K562 (cell line): ENCODE results near the gene RASGRP2. TPM values are rescaled to one million over a fixed set of nuclear protein-coding genes. Genes with fewer than 3 reads are reported as not detected.
A peak's percentile ranks its signal among the peaks of the same experiment; 100 is the strongest.

Experiments used
- BMI1 ChIP-seq: fragments of 150-350 bp; IDR thresholded peaks from 2 replicates; pipeline ENCODE4 v1.6.1; 2014; ENCODE audit warnings: low read length
- CEBPB ChIP-seq: fragments of 450-650 bp; IDR thresholded peaks from 2 replicates; pipeline ENCODE4 v1.6.1; 2016; ENCODE audit warnings: missing genetic modification characterization, missing compliant biosample characterization
- CHD2 ChIP-seq: IDR thresholded peaks from 2 replicates; pipeline ENCODE4 v1.6.1; 2011; ENCODE audit warnings: low read depth, low read length
- FOXA1 ChIP-seq: fragments of 450-650 bp; IDR thresholded peaks from 2 replicates; pipeline ENCODE4 v1.6.1; 2016; ENCODE audit warnings: mild to moderate bottlenecking, borderline replicate concordance
- KDM5B ChIP-seq: fragments of 200-600 bp; sonication (generic); IDR thresholded peaks from 2 replicates; pipeline ENCODE4 v1.6.1; 2012; ENCODE audit warnings: low read depth, mild to moderate bottlenecking, moderate library complexity, low read length, control low read depth, inconsistent platforms; ENCODE audit not compliant: insufficient replicate concordance
- MED1 ChIP-seq: sonication (generic); formaldehyde crosslinking; IDR thresholded peaks from 2 replicates; pipeline ENCODE4 v1.8.1; 2023; ENCODE audit warnings: missing genetic modification reagents, borderline replicate concordance
- MYC ChIP-seq, 2 experiments: fragments of 250-450 bp in 1 of 2; sonication (Bioruptor Pico) in 1 of 2; IDR thresholded peaks; 2 replicates each; pipeline versions ENCODE4 v1.5.1 to v1.6.1; 2012 to 2021; ENCODE audit warnings: low read depth in 2 of 2, borderline replicate concordance in 1 of 2, improper control_type of control experiment in 1 of 2, low read length in 1 of 2, mild to moderate bottlenecking in 1 of 2, moderate library complexity in 1 of 2
- PCBP1 ChIP-seq: fragments of 200-400 bp; formaldehyde crosslinking; IDR thresholded peaks from 2 replicates; pipeline ENCODE4 v1.6.1; 2018; ENCODE audit warnings: mild to moderate bottlenecking, low read depth, low read length; ENCODE audit not compliant: poor library complexity, severe bottlenecking
- POLR3G ChIP-seq: IDR thresholded peaks from 2 replicates; pipeline ENCODE4 v1.6.1; 2011; ENCODE audit not compliant: insufficient read length, insufficient replicate concordance; ENCODE audit errors: extremely low read depth
- RHOXF2B ChIP-seq: fragments of 250-450 bp; sonication (Bioruptor Pico); conservative IDR thresholded peaks from 2 replicates; pipeline ENCODE4 v1.5.1; 2021
- RUNX1 ChIP-seq: sonication (generic); IDR thresholded peaks from 2 replicates; pipeline ENCODE4 v1.6.1; 2016; ENCODE audit warnings: antibody characterized with exemption, low read depth
- SUPT5H ChIP-seq: fragments of 450-650 bp; IDR thresholded peaks from 2 replicates; pipeline ENCODE4 v1.6.1; 2016
- TFAP4 ChIP-seq: sonication (generic); formaldehyde crosslinking; IDR thresholded peaks from 2 replicates; pipeline ENCODE4 v1.8.0; 2022; ENCODE audit warnings: missing genetic modification reagents, mild to moderate bottlenecking, moderate library complexity, borderline replicate concordance
- TRIM25 ChIP-seq: fragments of 450-650 bp; IDR thresholded peaks from 2 replicates; pipeline ENCODE4 v1.7.0; 2016; ENCODE audit warnings: borderline replicate concordance
- XRCC4 ChIP-seq: IDR thresholded peaks from one replicate; pipeline ENCODE4 v1.6.1; 2011; ENCODE audit not compliant: insufficient read depth, insufficient read length; ENCODE audit errors: extremely low read depth
- YY1 ChIP-seq, 3 experiments: IDR thresholded peaks; 2 replicates each; pipeline ENCODE4 v1.6.1; 2011; ENCODE audit warnings: low read length in 2 of 3, mild to moderate bottlenecking in 2 of 3, moderate library complexity in 2 of 3, borderline replicate concordance in 1 of 3, control low read depth in 1 of 3, low read depth in 1 of 3; ENCODE audit not compliant: insufficient read depth in 3 of 3, insufficient replicate concordance in 2 of 3, control insufficient read depth in 1 of 3, insufficient read length in 1 of 3; ENCODE audit errors: extremely low read depth in 1 of 3
- ZKSCAN8 ChIP-seq: fragments of 200-800 bp; sonication (Bioruptor generic); IDR thresholded peaks from 2 replicates; pipeline ENCODE4 v1.6.1; 2016; ENCODE audit warnings: missing genetic modification characterization, missing compliant biosample characterization
- ZNF121 ChIP-seq: sonication (generic); formaldehyde crosslinking; conservative IDR thresholded peaks from 2 replicates; pipeline ENCODE4 v1.8.0; 2022; ENCODE audit warnings: missing genetic modification reagents
- ZNF277 ChIP-seq: fragments of 250-450 bp; sonication (Bioruptor Pico); IDR thresholded peaks from 2 replicates; pipeline ENCODE4 v1.8.0; 2022; ENCODE audit warnings: inconsistent platforms, mild to moderate bottlenecking, moderate library complexity, borderline replicate concordance
- ZNF431 ChIP-seq: sonication (generic); formaldehyde crosslinking; IDR thresholded peaks from 2 replicates; pipeline ENCODE4 v1.8.0; 2022; ENCODE audit warnings: mild to moderate bottlenecking, missing genetic modification reagents
- ZNF561 ChIP-seq: fragments of 450-650 bp; formaldehyde crosslinking; conservative IDR thresholded peaks from 2 replicates; pipeline ENCODE4 v1.4.0; 2020; ENCODE audit warnings: mild to moderate bottlenecking, moderate library complexity
- ZNF583 ChIP-seq: fragments of 250-450 bp; sonication (Bioruptor Pico); IDR thresholded peaks from 2 replicates; pipeline ENCODE4 v1.4.0; 2020
- polyA plus RNA-seq, 8 experiments: library from polyadenylated mRNA; depleted of rRNA in 4 of 8; stranded (reverse) in 5 of 8; unstranded in 3 of 8; fragments of >200 nt; fragmentation: Nextera tagmentation in 2 of 8; fragmentation: Illumina TruSeq in 1 of 8; extraction: Ambion mirVana in 2 of 8; extraction: Trizol in 1 of 8; gene quantifications; 2 replicates each; pipeline versions ENCODE4 v1.2.1 to v1.2.3, GENCODE V29; 2011 to 2014; ENCODE audit warnings: inconsistent platforms in 1 of 8, missing spikeins in 1 of 8
- total RNA-seq, 7 experiments: library from RNA; depleted of rRNA in 6 of 7; stranded (reverse); fragments of >200 nt in 6 of 7; fragmentation: Illumina TruSeq in 2 of 7; extraction: Trizol in 2 of 7; gene quantifications; 2 replicates each; pipeline versions ENCODE4 v1.2.1 to v1.2.3, GENCODE V29; 2011 to 2021; ENCODE audit warnings: low replicate concordance in 1 of 7

The RASGRP2 gene
- total and polyA plus RNA-seq, 9 of the 15 experiments (the other 6 are each of a cell fraction or from before 2014, with no cell fraction given), result 0.87 to 22.7 (median 5.5) TPM

- no peak for TF ChIP-seq ZNF583 (CRISPR knock-in tag)
- TF ChIP-seq BMI1, result no peak
- TF ChIP-seq ZNF121 (CRISPR knock-in tag), result no peak
- no peak for TF ChIP-seq ZNF561 (CRISPR knock-in tag)
- no peak for TF ChIP-seq POLR3G
- no peak for TF ChIP-seq KDM5B
- TF ChIP-seq PCBP1, result peak; percentile 18
- TF ChIP-seq RUNX1, result no peak
- peak in 2 of 3 experiments; percentile 44 to 52 for TF ChIP-seq YY1 (IDR thresholded peaks at IDR 0.05; ENCODE audit: borderline replicate concordance in 1 of 3, control insufficient read depth in 1 of 3, extremely low read depth in 1 of 3, insufficient read depth in 3 of 3, insufficient read length in 1 of 3, insufficient replicate concordance in 2 of 3, low read depth in 1 of 3, low read length in 2 of 3)
- no peak for TF ChIP-seq TRIM25
- TF ChIP-seq MED1, result no peak
- TF ChIP-seq XRCC4, result no peak
- no peak for TF ChIP-seq FOXA1
- TF ChIP-seq SUPT5H, result no peak
- TF ChIP-seq MYC (IDR thresholded peaks at IDR 0.05; ENCODE audit: low read depth, low read length), result no peak
- no peak for TF ChIP-seq MYC (CRISPR knock-in tag; IDR thresholded peaks at IDR 0.05; ENCODE audit: borderline replicate concordance, low read depth)
- no peak for TF ChIP-seq ZNF277 (CRISPR knock-in tag)
- peak; percentile 38; the same call in 1 of the 2 replicates for TF ChIP-seq TFAP4
- TF ChIP-seq ZKSCAN8 (CRISPR knock-in tag), result no peak
- no peak for TF ChIP-seq RHOXF2B (CRISPR knock-in tag)
- no peak for TF ChIP-seq ZNF431
- TF ChIP-seq CHD2, result no peak
- TF ChIP-seq CEBPB (tag), result no peak
Measured at GRCh38 chr11:64743591-64744543, at the start of gene RASGRP2 (continued).
